Amygdala (tissue), 56 donors: ENCODE results near the gene DLAT.

ENCODE experiments used
- DNase-seq, 56 donors: peaks; one replicate each; lab custom pipeline; 2025; lab: John Stamatoyannopoulos, UW

DLAT gene

GRCh38 chr11:112106070-112106469 is 80.9 kb downstream of the DLAT start:
- DNase-seq = no peak
